ENCODE data around the gene SPC25. TPM values are rescaled to one million over a fixed set of nuclear protein-coding genes. Genes with fewer than 3 reads are reported as not detected.

The SPC25 gene
- total and polyA plus RNA-seq, 2 experiments from 2014 or later = 23.4 to 72.7 TPM

GRCh38 chr2:168821577-168821976 lies 68.7 kb downstream of the SPC25 start (continued):
- TF ChIP-seq, protein P1, sequence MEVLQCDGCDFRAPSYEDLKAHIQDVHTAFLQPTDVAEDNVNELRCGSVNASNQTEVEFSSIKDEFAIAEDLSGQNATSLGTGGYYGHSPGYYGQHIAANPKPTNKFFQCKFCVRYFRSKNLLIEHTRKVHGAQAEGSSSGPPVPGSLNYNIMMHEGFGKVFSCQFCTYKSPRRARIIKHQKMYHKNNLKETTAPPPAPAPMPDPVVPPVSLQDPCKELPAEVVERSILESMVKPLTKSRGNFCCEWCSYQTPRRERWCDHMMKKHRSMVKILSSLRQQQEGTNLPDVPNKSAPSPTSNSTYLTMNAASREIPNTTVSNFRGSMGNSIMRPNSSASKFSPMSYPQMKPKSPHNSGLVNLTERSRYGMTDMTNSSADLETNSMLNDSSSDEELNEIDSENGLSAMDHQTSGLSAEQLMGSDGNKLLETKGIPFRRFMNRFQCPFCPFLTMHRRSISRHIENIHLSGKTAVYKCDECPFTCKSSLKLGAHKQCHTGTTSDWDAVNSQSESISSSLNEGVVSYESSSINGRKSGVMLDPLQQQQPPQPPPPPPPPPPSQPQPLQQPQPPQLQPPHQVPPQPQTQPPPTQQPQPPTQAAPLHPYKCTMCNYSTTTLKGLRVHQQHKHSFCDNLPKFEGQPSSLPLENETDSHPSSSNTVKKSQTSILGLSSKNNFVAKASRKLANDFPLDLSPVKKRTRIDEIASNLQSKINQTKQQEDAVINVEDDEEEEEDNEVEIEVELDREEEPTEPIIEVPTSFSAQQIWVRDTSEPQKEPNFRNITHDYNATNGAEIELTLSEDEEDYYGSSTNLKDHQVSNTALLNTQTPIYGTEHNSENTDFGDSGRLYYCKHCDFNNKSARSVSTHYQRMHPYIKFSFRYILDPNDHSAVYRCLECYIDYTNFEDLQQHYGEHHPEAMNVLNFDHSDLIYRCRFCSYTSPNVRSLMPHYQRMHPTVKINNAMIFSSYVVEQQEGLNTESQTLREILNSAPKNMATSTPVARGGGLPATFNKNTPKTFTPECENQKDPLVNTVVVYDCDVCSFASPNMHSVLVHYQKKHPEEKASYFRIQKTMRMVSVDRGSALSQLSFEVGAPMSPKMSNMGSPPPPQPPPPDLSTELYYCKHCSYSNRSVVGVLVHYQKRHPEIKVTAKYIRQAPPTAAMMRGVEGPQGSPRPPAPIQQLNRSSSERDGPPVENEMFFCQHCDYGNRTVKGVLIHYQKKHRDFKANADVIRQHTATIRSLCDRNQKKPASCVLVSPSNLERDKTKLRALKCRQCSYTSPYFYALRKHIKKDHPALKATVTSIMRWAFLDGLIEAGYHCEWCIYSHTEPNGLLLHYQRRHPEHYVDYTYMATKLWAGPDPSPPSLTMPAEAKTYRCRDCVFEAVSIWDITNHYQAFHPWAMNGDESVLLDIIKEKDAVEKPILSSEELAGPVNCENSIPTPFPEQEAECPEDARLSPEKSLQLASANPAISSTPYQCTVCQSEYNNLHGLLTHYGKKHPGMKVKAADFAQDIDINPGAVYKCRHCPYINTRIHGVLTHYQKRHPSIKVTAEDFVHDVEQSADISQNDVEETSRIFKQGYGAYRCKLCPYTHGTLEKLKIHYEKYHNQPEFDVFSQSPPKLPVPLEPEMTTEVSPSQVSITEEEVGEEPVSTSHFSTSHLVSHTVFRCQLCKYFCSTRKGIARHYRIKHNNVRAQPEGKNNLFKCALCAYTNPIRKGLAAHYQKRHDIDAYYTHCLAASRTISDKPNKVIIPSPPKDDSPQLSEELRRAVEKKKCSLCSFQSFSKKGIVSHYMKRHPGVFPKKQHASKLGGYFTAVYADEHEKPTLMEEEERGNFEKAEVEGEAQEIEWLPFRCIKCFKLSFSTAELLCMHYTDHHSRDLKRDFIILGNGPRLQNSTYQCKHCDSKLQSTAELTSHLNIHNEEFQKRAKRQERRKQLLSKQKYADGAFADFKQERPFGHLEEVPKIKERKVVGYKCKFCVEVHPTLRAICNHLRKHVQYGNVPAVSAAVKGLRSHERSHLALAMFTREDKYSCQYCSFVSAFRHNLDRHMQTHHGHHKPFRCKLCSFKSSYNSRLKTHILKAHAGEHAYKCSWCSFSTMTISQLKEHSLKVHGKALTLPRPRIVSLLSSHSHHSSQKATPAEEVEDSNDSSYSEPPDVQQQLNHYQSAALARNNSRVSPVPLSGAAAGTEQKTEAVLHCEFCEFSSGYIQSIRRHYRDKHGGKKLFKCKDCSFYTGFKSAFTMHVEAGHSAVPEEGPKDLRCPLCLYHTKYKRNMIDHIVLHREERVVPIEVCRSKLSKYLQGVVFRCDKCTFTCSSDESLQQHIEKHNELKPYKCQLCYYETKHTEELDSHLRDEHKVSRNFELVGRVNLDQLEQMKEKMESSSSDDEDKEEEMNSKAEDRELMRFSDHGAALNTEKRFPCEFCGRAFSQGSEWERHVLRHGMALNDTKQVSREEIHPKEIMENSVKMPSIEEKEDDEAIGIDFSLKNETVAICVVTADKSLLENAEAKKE (CRISPR knock-in tag; IDR thresholded peaks at IDR 0.05) = no peak
- no peak for TF ChIP-seq EZH2phosphoT487 (IDR thresholded peaks at IDR 0.05; ENCODE audit: unreplicated experiment)

Other genes with a start within 250 kb of the SPC25 start
- not detected in 2 replicates for gene NOSTRIN, start 87.8 kb downstream of the SPC25 start, total RNA-seq (2014; rRNA removed; shearing (Covaris generic))
- 0.92 and 1.8 TPM in 2 replicates for gene NOSTRIN, start 87.8 kb downstream of the SPC25 start, polyA plus RNA-seq (2016; fragmentation: Nextera tagmentation; extraction: Ambion mirVana)
- gene G6PC2, start 10.9 kb upstream of the SPC25 start, total RNA-seq (2014; rRNA removed; shearing (Covaris generic)) = not detected in 2 replicates
- gene G6PC2, start 10.9 kb upstream of the SPC25 start, polyA plus RNA-seq (2016; fragmentation: Nextera tagmentation; extraction: Ambion mirVana) = not detected in 2 replicates
- gene ABCB11, start 140.9 kb upstream of the SPC25 start, total RNA-seq (2014; rRNA removed; shearing (Covaris generic)) = not detected in 2 replicates
- gene ABCB11, start 140.9 kb upstream of the SPC25 start, polyA plus RNA-seq (2016; fragmentation: Nextera tagmentation; extraction: Ambion mirVana) = 0.03 TPM in 1 of 2 replicates, not detected in the other
- gene DHRS9, start 179.1 kb upstream of the SPC25 start, total RNA-seq (2014; rRNA removed; shearing (Covaris generic)) = not detected in 2 replicates
- not detected in 2 replicates for gene DHRS9, start 179.1 kb upstream of the SPC25 start, polyA plus RNA-seq (2016; fragmentation: Nextera tagmentation; extraction: Ambion mirVana)